DMS 273 (cell line): ENCODE measurements around the gene APOL4.
"Not testable (repeated sequence)": the region's sequence is repeated elsewhere in the genome, so short reads cannot be mapped to it uniquely, and the experiment has no call there.

Experiments used
- DNase-seq: peaks from one replicate; lab custom pipeline; 2025; ENCODE audit not compliant: unreplicated experiment; lab: John Stamatoyannopoulos, UW

The APOL4 gene

GRCh38 chr22:36201630-36202319 is at the start of gene APOL4:
APOL4 (minus strand) TSS chr22:36201809; CDS start chr22:36201734, 75 bp downstream.
- peak; percentile 76 for DNase-seq

- DNase-seq: not testable (repeated sequence)
These were observed 48.8 kb upstream of the APOL4 start for GRCh38 chr22:36250292-36250960.

GRCh38 chr22:36249160-36249559 is 47.6 kb upstream of the APOL4 start:
- no peak for DNase-seq

GRCh38 chr22:36247955-36248354 is 46.3 kb upstream of the APOL4 start:
- no peak for DNase-seq

- no peak for DNase-seq
These were observed 45.1 kb upstream of the APOL4 start for GRCh38 chr22:36246718-36247117.

- DNase-seq: no peak
These were observed 44.3 kb upstream of the APOL4 start for GRCh38 chr22:36245805-36246356.

- peak; percentile 85 for DNase-seq
These were observed 43.1 kb upstream of the APOL4 start for GRCh38 chr22:36244522-36245391.

- DNase-seq: no peak
These were observed 42.4 kb upstream of the APOL4 start for GRCh38 chr22:36243986-36244385.

GRCh38 chr22:36239401-36240171 is 38.0 kb upstream of the APOL4 start, which contains the start of gene APOL2:
APOL2 (minus strand) TSS chr22:36239527; CDS start chr22:36233162, 6,365 bp downstream.
- DNase-seq: peak; percentile 90

GRCh38 chr22:36239150-36239400 is 37.5 kb upstream of the APOL4 start:
- DNase-seq: no peak

- peak; percentile 37 for DNase-seq
These were observed 37.0 kb upstream of the APOL4 start for GRCh38 chr22:36238373-36239149.

GRCh38 chr22:36237462-36238372 is 36.1 kb upstream of the APOL4 start:
- peak; percentile 10 for DNase-seq

GRCh38 chr22:36236388-36237319 is 35.0 kb upstream of the APOL4 start:
- DNase-seq: no peak

- no peak for DNase-seq
These were observed 34.0 kb upstream of the APOL4 start for GRCh38 chr22:36235585-36235984.

GRCh38 chr22:36234919-36235318 is 33.3 kb upstream of the APOL4 start:
- peak; percentile 12 for DNase-seq

GRCh38 chr22:36234213-36234612 is 32.6 kb upstream of the APOL4 start:
- no peak for DNase-seq

- DNase-seq: no peak
These were observed 32.2 kb upstream of the APOL4 start for GRCh38 chr22:36233796-36234195.
